Measurements from ENCODE around the gene DCTN3. TPM values are rescaled to one million over a fixed set of nuclear protein-coding genes. Genes with fewer than 3 reads are reported as not detected.

DCTN3 gene
- total RNA-seq, 1 donor from 2014 or later = 67.8 TPM

DNA sequence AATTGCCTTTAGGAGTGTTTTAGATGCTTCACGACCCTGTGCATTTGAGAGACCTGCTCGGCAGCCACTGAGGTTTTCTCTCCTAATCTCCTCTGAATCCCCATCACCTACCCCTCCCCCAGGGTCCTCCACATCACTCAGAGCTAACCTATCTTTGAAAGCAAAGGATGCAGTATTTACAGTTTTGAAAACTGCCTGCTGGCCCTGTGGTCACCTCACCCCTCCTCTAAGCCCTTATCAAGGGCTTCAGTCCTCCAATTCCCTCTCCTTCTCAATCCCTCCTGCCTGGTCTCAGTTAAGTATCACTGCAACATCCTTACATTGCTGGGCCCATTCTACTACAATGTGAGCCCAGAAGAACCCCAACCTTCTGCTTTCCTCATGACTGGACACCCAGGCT, 13.0 kb downstream of the DCTN3 start:
- H3K4me1 ChIP-seq (ENCODE audit: control insufficient read depth in 3 of 3, insufficient read depth in 3 of 3, low read length in 3 of 3) = peaks cover 21 to 36% (median 27%) of the 10 kb centered on the region in 3 donors

DNA sequence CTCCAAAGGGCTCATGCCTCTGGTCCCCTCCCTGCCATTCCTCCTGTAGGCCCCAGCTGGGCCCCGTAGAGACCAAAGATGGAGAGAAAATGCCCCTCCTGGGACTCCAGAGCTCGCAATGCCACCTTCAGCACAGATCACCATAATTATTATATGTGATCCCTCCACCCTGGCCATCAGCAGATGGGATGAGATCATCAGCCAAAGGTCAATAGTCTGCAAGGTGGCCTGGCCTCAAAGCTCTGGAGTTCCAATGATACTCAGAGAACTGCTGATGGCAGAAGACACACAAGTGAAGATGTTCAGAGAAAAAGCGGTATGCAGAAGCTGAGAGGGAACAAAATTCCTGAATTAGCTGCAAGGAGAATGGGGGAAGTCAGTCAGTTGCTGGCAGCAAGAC, 13.4 kb downstream of the DCTN3 start:
- H3K36me3 ChIP-seq (ENCODE audit: control insufficient read depth in 3 of 3, insufficient read depth in 3 of 3, low read length in 3 of 3) = peaks cover 0 to 4% (median 0%) of the 10 kb centered on the region in 3 donors
- H3K27me3 ChIP-seq (ENCODE audit: control insufficient read depth in 3 of 3, insufficient read depth in 3 of 3, low read length in 3 of 3) = no peaks in the 10 kb centered on the region
- H3K9me3 ChIP-seq (ENCODE audit: control insufficient read depth in 3 of 3, low read length in 3 of 3) = no peaks in the 10 kb centered on the region
- no peak overlapping the region for H3K9ac ChIP-seq (ENCODE audit: low read depth in 1 of 3, low read length in 3 of 3)
- no peak overlapping the region for H3K27ac ChIP-seq (ENCODE audit: low read depth, low read length)
- peaks cover 18 to 33% (median 24%) of the 10 kb centered on the region in 3 donors for H3K4me1 ChIP-seq (ENCODE audit: control insufficient read depth in 3 of 3, insufficient read depth in 3 of 3, low read length in 3 of 3)
- no peak overlapping the region for H3K4me3 ChIP-seq (ENCODE audit: low read length in 3 of 3)

More for the DNA sequence above, 13.0 kb downstream of the DCTN3 start:
- Histone ChIP-seq H3K27ac (ENCODE audit: low read depth, low read length) (no peak overlapping the region), H3K27me3 (ENCODE audit: control insufficient read depth in 3 of 3, insufficient read depth in 3 of 3, low read length in 3 of 3) (no peaks in the 10 kb centered on the region), H3K36me3 (ENCODE audit: control insufficient read depth in 3 of 3, insufficient read depth in 3 of 3, low read length in 3 of 3) (peaks cover 0 to 4% (median 0%) of the 10 kb centered on the region in 3 donors), H3K9ac (ENCODE audit: low read depth in 1 of 3, low read length in 3 of 3) (no peak overlapping the region), H3K9me3 (ENCODE audit: control insufficient read depth in 3 of 3, low read length in 3 of 3) (no peaks in the 10 kb centered on the region), H3K4me3 (ENCODE audit: low read length in 3 of 3) (no peak overlapping the region)

DNA sequence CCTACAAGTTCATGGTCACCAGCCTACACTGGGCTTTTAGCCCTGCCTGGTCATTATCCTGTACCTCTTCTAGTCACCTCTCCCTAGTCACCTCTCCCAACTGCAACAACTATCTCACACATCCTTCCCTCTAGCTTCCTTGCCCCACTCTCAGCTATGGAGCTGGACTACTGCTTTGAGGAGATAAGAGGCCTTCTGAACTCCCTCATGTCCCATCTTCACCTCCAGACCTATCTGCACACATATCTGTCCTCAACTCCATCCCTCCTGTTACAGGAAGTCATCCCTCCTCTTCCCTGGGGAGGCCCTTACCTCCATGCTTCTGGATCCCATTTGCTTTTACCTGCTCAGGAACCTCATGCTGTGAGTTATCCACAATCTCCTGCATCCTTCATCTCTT, 14.1 kb downstream of the DCTN3 start:
- Histone ChIP-seq H3K4me1 (ENCODE audit: control insufficient read depth in 3 of 3, insufficient read depth in 3 of 3, low read length in 3 of 3) (peaks cover 14 to 27% (median 21%) of the 10 kb centered on the region in 3 donors), H3K36me3 (ENCODE audit: control insufficient read depth in 3 of 3, insufficient read depth in 3 of 3, low read length in 3 of 3) (peaks cover 0 to 4% (median 0%) of the 10 kb centered on the region in 3 donors), H3K27ac (ENCODE audit: low read depth, low read length) (no peak overlapping the region), H3K9me3 (ENCODE audit: control insufficient read depth in 3 of 3, low read length in 3 of 3) (no peaks in the 10 kb centered on the region), H3K4me3 (ENCODE audit: low read length in 3 of 3) (no peak overlapping the region), H3K27me3 (ENCODE audit: control insufficient read depth in 3 of 3, insufficient read depth in 3 of 3, low read length in 3 of 3) (no peaks in the 10 kb centered on the region), H3K9ac (ENCODE audit: low read depth in 1 of 3, low read length in 3 of 3) (no peak overlapping the region)

- H3K4me3 ChIP-seq (ENCODE audit: low read length in 3 of 3) = no peak overlapping the region
- H3K27ac ChIP-seq (ENCODE audit: low read depth, low read length) = no peak overlapping the region
- no peak overlapping the region for H3K9ac ChIP-seq (ENCODE audit: low read depth in 1 of 3, low read length in 3 of 3)
- H3K4me1 ChIP-seq (ENCODE audit: control insufficient read depth in 3 of 3, insufficient read depth in 3 of 3, low read length in 3 of 3) = peaks cover 0 to 11% (median 6%) of the 10 kb centered on the region in 3 donors
- no peaks in the 10 kb centered on the region for H3K9me3 ChIP-seq (ENCODE audit: control insufficient read depth in 3 of 3, low read length in 3 of 3)
- H3K36me3 ChIP-seq (ENCODE audit: control insufficient read depth in 3 of 3, insufficient read depth in 3 of 3, low read length in 3 of 3) = no peaks in the 10 kb centered on the region
- H3K27me3 ChIP-seq (ENCODE audit: control insufficient read depth in 3 of 3, insufficient read depth in 3 of 3, low read length in 3 of 3) = no peaks in the 10 kb centered on the region
These were observed 16.6 kb downstream of the DCTN3 start for GRCh38 chr9:34603610-34604231.

DNA sequence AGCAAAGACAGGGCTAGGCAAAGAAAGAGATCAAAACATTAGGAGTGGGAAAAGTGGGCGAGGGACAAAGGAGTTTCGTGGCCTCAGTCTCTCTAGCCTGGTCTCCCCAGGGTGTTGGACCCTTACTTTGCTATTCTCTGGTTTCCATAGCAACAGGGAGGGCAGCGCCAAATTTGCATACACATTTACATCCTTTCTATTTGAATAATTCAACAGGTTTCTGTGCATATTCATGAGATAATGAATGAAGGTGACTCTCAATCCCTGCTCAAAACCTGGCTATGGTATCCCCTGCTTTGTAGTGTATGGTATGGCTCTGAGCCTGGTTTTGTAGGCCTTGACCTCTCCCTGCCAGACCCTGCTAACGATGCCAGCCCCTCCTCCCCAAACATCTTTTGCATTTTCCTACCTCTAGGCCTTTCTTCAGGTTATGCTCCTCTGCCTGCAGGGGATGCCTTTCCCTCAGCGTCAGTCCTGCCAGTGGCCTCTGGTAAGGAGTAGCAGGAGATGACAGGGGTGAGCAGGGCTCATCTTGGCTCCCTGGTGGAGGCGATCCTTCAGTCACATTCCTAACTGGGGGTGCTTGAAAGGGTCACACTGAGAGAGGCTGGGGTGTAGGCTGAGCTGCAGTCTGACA, 18.2 kb downstream of the DCTN3 start:
- Histone ChIP-seq H3K9me3 (ENCODE audit: control insufficient read depth in 3 of 3, low read length in 3 of 3) (no peaks in the 10 kb centered on the region), H3K4me1 (ENCODE audit: control insufficient read depth in 3 of 3, insufficient read depth in 3 of 3, low read length in 3 of 3) (peaks cover 0 to 11% (median 11%) of the 10 kb centered on the region in 3 donors), H3K27me3 (ENCODE audit: control insufficient read depth in 3 of 3, insufficient read depth in 3 of 3, low read length in 3 of 3) (no peaks in the 10 kb centered on the region), H3K9ac (ENCODE audit: low read depth in 1 of 3, low read length in 3 of 3) (no peak overlapping the region), H3K27ac (ENCODE audit: low read depth, low read length) (no peak overlapping the region), H3K4me3 (ENCODE audit: low read length in 3 of 3) (no peak overlapping the region), H3K36me3 (ENCODE audit: control insufficient read depth in 3 of 3, insufficient read depth in 3 of 3, low read length in 3 of 3) (no peaks in the 10 kb centered on the region)

GRCh38 chr9:34600908-34601307, 19.4 kb downstream of the DCTN3 start:
- H3K36me3 ChIP-seq (ENCODE audit: control insufficient read depth in 3 of 3, insufficient read depth in 3 of 3, low read length in 3 of 3) = no peaks in the 10 kb centered on the region
- no peaks in the 10 kb centered on the region for H3K27me3 ChIP-seq (ENCODE audit: control insufficient read depth in 3 of 3, insufficient read depth in 3 of 3, low read length in 3 of 3)
- H3K27ac ChIP-seq (ENCODE audit: low read depth, low read length) = no peak overlapping the region
- no peak overlapping the region for H3K4me3 ChIP-seq (ENCODE audit: low read length in 3 of 3)
- peaks cover 5 to 23% (median 22%) of the 10 kb centered on the region in 3 donors for H3K4me1 ChIP-seq (ENCODE audit: control insufficient read depth in 3 of 3, insufficient read depth in 3 of 3, low read length in 3 of 3)
- no peak overlapping the region for H3K9ac ChIP-seq (ENCODE audit: low read depth in 1 of 3, low read length in 3 of 3)
- no peaks in the 10 kb centered on the region for H3K9me3 ChIP-seq (ENCODE audit: control insufficient read depth in 3 of 3, low read length in 3 of 3)

DNA sequence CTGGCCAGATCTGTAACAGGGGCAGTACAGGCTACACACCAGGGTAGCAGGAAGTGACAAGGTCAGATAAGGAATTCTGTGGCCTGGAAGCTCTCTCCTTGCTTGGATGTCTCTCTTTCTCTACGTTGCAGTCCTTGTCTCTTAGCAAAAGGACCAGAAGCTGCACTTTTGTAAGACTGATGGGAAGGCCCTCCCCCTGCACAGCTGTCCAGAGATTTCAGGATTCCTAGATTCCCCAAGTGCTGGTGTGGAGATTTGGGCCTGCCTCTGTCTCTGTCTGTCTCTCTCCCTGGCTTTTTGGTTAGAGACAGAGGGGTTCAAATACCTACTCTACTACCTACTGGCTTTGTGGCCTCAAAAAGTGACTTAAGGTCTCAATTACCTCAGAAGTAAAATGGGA, 20.7 kb downstream of the DCTN3 start:
- Histone ChIP-seq H3K9me3 (ENCODE audit: control insufficient read depth in 3 of 3, low read length in 3 of 3) (no peaks in the 10 kb centered on the region), H3K4me3 (ENCODE audit: low read length in 3 of 3) (no peak overlapping the region), H3K36me3 (ENCODE audit: control insufficient read depth in 3 of 3, insufficient read depth in 3 of 3, low read length in 3 of 3) (no peaks in the 10 kb centered on the region), H3K27ac (ENCODE audit: low read depth, low read length) (no peak overlapping the region), H3K27me3 (ENCODE audit: control insufficient read depth in 3 of 3, insufficient read depth in 3 of 3, low read length in 3 of 3) (no peaks in the 10 kb centered on the region), H3K9ac (ENCODE audit: low read depth in 1 of 3, low read length in 3 of 3) (peak overlapping the region in 1 of 3 donors; percentile 7), H3K4me1 (ENCODE audit: control insufficient read depth in 3 of 3, insufficient read depth in 3 of 3, low read length in 3 of 3) (peaks cover 12 to 28% (median 28%) of the 10 kb centered on the region in 3 donors)

DNA sequence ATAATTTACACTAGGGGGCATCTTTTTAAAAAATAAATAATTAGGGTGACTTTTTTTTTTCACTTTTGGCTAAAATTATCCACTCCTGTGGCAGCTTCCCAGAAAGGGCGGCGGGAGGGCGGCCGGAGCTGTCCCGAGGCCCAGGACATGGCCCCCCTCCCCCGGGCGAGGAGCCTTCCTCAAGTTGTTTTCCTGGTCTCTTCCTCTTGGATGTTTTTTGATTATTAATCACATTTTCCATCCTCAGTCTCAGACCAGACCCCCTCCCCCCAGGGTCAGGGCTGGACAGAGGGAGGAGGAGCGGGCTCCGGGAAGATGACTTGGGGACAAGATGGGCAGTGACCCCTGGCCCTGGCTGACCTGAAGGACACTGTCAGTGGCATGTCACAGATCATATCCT, 26.1 kb downstream of the DCTN3 start:
- Histone ChIP-seq H3K9ac (ENCODE audit: low read depth in 1 of 3, low read length in 3 of 3) (peak overlapping the region in 1 of 3 donors; percentile 53), H3K27me3 (ENCODE audit: control insufficient read depth in 3 of 3, insufficient read depth in 3 of 3, low read length in 3 of 3) (peaks cover 0 to 4% (median 0%) of the 10 kb centered on the region in 3 donors), H3K27ac (ENCODE audit: low read depth, low read length) (peak overlapping the region; percentile 57), H3K9me3 (ENCODE audit: control insufficient read depth in 3 of 3, low read length in 3 of 3) (no peaks in the 10 kb centered on the region), H3K4me3 (ENCODE audit: low read length in 3 of 3) (no peak overlapping the region), H3K4me1 (ENCODE audit: control insufficient read depth in 3 of 3, insufficient read depth in 3 of 3, low read length in 3 of 3) (peaks cover 47 to 64% (median 63%) of the 10 kb centered on the region in 3 donors), H3K36me3 (ENCODE audit: control insufficient read depth in 3 of 3, insufficient read depth in 3 of 3, low read length in 3 of 3) (no peaks in the 10 kb centered on the region)

DNA sequence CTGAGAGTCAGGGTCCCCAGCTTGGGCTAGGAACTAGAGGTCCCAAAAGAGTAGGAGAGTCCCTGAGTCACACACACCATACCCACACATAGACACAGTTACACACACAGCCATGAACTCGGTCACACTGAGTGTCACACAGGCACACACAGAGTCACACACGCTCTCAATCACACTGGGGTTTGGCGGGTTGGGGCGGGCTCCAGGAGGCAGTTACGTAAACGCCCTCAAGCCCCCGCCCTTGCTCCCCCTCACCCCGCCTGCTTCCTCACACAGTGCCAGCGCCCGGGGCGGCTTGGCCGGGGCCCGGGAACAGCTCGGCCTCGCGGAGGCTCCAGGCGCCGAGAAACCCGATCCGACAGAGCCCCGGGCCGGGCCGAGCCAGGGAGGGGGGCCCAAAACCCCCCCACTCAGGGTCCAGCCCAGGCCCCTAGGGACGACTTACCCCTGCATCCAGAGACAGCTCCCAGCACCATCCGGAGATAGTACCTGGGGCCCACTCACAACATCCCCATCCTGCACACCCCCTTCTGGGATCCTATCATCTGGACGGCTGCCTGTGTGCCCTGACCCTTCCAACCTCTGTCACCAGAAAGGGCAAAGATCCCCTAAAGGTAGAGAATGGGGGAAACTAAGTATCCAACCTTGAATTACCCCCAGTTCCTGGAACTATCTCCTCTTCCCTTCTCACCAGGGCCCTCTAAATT, 27.2 kb downstream of the DCTN3 start:
- Histone ChIP-seq H3K9ac (ENCODE audit: low read depth in 1 of 3, low read length in 3 of 3) (peak overlapping the region; percentile 54 to 73 (median 70)), H3K9me3 (ENCODE audit: control insufficient read depth in 3 of 3, low read length in 3 of 3) (no peaks in the 10 kb centered on the region), H3K27ac (ENCODE audit: low read depth, low read length) (peak overlapping the region; percentile 57), H3K36me3 (ENCODE audit: control insufficient read depth in 3 of 3, insufficient read depth in 3 of 3, low read length in 3 of 3) (no peaks in the 10 kb centered on the region), H3K4me3 (ENCODE audit: low read length in 3 of 3) (peak overlapping the region; percentile 14 to 38 (median 36)), H3K4me1 (ENCODE audit: control insufficient read depth in 3 of 3, insufficient read depth in 3 of 3, low read length in 3 of 3) (peaks cover 55 to 75% (median 75%) of the 10 kb centered on the region in 3 donors), H3K27me3 (ENCODE audit: control insufficient read depth in 3 of 3, insufficient read depth in 3 of 3, low read length in 3 of 3) (peaks cover 0 to 10% (median 4%) of the 10 kb centered on the region in 3 donors)
